CD4-positive, alpha-beta T cell (primary cell): ENCODE data around the gene CPB2. TPM values are rescaled to one million over a fixed set of nuclear protein-coding genes. Genes with fewer than 3 reads are reported as not detected.

Source experiments
- ATAC-seq: fragments of 200-7000 bp; cut with Tn5 transposase; one replicate; pipeline ENCODE4 v1.10.0; 2022; ENCODE audit warnings: mild to moderate bottlenecking; ENCODE audit not compliant: poor library complexity
- CTCF ChIA-PET: fragments of 350-600 bp; sonication (Branson Sonifier 250); formaldehyde crosslinking; loops from one replicate; lab custom pipeline; 2021; ENCODE audit warnings: antibody characterized with exemption, inconsistent platforms; lab: Charles Lee
- POLR2A ChIA-PET: fragments of 350-600 bp; sonication (Branson Sonifier 250); formaldehyde crosslinking; loops from one replicate; lab custom pipeline; 2021; ENCODE audit warnings: antibody characterized with exemption, inconsistent platforms; lab: Charles Lee
- DNase-seq, 14 experiments: peaks; one replicate each; pipeline ENCODE4 v3.0.0-alpha.2; 2013 to 2020; ENCODE audit warnings: mixed read lengths in 2 of 14
- H3K27ac ChIP-seq, 2 donors: one replicate each; pipeline versions ENCODE4 v1.5.1 to v1.7.0; 2013; ENCODE audit warnings: low read length in 2 of 2, low read depth in 1 of 2, mild to moderate bottlenecking in 1 of 2
- H3K27me3 ChIP-seq, 2 experiments: 1 replicate in 1 of 2; 2 replicates in 1 of 2; pipeline versions ENCODE4 v1.6.1 to v1.7.0; 2013; ENCODE audit warnings: low read length in 2 of 2, control low read depth in 1 of 2, mild to moderate bottlenecking in 1 of 2, moderate library complexity in 1 of 2; ENCODE audit not compliant: insufficient read depth in 2 of 2, control insufficient read depth in 1 of 2
- H3K36me3 ChIP-seq: one replicate; pipeline ENCODE4 v1.6.1; 2013; ENCODE audit warnings: low read length, control low read depth; ENCODE audit not compliant: insufficient read depth
- H3K4me1 ChIP-seq: one replicate; pipeline ENCODE4 v1.6.1; 2013; ENCODE audit warnings: low read length, control low read depth; ENCODE audit not compliant: insufficient read depth
- H3K4me3 ChIP-seq: one replicate; pipeline ENCODE4 v1.5.1; 2013; ENCODE audit warnings: mild to moderate bottlenecking, low read length, moderate library complexity
- H3K9me3 ChIP-seq, 2 experiments: 1 replicate in 1 of 2; 2 replicates in 1 of 2; pipeline versions ENCODE4 v1.6.1 to v1.7.0; 2013; ENCODE audit warnings: low read length in 2 of 2, mild to moderate bottlenecking in 2 of 2, control low read depth in 1 of 2, moderate library complexity in 1 of 2; ENCODE audit not compliant: control insufficient read depth in 1 of 2, insufficient read depth in 1 of 2
- H3K27ac Mint-ChIP-seq: one replicate; pipeline ENCODE4 v1.8.0; 2020; ENCODE audit warnings: mixed read lengths
- H3K27me3 Mint-ChIP-seq: one replicate; pipeline ENCODE4 v1.8.0; 2021; ENCODE audit warnings: mixed read lengths
- H3K36me3 Mint-ChIP-seq: one replicate; pipeline ENCODE4 v1.8.0; 2021; ENCODE audit warnings: low read depth, mixed read lengths
- H3K4me1 Mint-ChIP-seq: one replicate; pipeline ENCODE4 v1.8.0; 2021; ENCODE audit warnings: low read depth, mixed read lengths
- H3K4me3 Mint-ChIP-seq: one replicate; pipeline ENCODE4 v1.8.0; 2020; ENCODE audit warnings: mild to moderate bottlenecking, mixed read lengths
- H3K9me3 Mint-ChIP-seq: one replicate; pipeline ENCODE4 v1.8.0; 2020; ENCODE audit warnings: mixed read lengths
- CTCF ChIP-seq: fragments of 200-600 bp; IDR thresholded peaks from one replicate; pipeline ENCODE4 v1.8.0; 2022; ENCODE audit warnings: antibody characterized with exemption, mild to moderate bottlenecking
- intact Hi-C, 2 experiments: fragments of 100-400 bp; cut with DNase I in 1 of 2; cut with micrococcal nuclease in 1 of 2; formaldehyde crosslinking; loops; one replicate each; pipeline versions ENCODE4 v1.15.1 to v1.9.0; 2023 to 2025; cut with DNase I, micrococcal nuclease
- total RNA-seq, 174 experiments: library from RNA in 2 of 174; stranded (reverse) in 2 of 174; gene quantifications; one replicate each; pipeline ENCODE4 v1.2.3 and lab custom pipeline; 2021 to 2026

Gene CPB2
- total RNA-seq, 2 experiments from 2014 or later, result not detected

- H3K27me3 ChIP-seq, result no peaks in the 10 kb centered on the region
- Mint-ChIP-seq H3K27ac (no peak overlapping the region), H3K27me3 (no peaks in the 10 kb centered on the region), H3K4me1 (peaks cover 39% of the 10 kb centered on the region), H3K9me3 (peaks cover 3% of the 10 kb centered on the region), H3K4me3 (no peak overlapping the region), H3K36me3 (peaks cover 93% of the 10 kb centered on the region)
- no peak overlapping the region for H3K4me3 ChIP-seq
- intact Hi-C loops, result no loop called here
- DNase-seq, result no peak
- no peak for ATAC-seq
- CTCF ChIA-PET, result interaction anchor here (0.7 kb wide), 1 partner anchor 15 kb away, joined by 3 read pairs; no protein-coding TSS in a partner anchor
- no peak for TF ChIP-seq CTCF
- no peaks in the 10 kb centered on the region for H3K4me1 ChIP-seq
- no peak overlapping the region for H3K27ac ChIP-seq
- peaks cover 28% of the 10 kb centered on the region for H3K36me3 ChIP-seq
- POLR2A ChIA-PET, result no interaction called here
- peaks cover 3% of the 10 kb centered on the region in 2 experiments for H3K9me3 ChIP-seq
These were observed 72.5 kb downstream of the CPB2 start for GRCh38 chr13:46032341-46032740.

- no peaks in the 10 kb centered on the region for H3K27me3 Mint-ChIP-seq
- no peak for ATAC-seq
These were observed 73.1 kb downstream of the CPB2 start for GRCh38 chr13:46031581-46032263.

GRCh38 chr13:46025157-46025556, 79.7 kb downstream of the CPB2 start:
- DNase-seq, result no peak
- Histone ChIP-seq H3K9me3 (peaks cover 2 to 3% of the 10 kb centered on the region in 2 experiments), H3K27me3 (no peaks in the 10 kb centered on the region), H3K36me3 (peaks cover 11% of the 10 kb centered on the region), H3K27ac (no peak overlapping the region), H3K4me1 (no peaks in the 10 kb centered on the region), H3K4me3 (no peak overlapping the region)
- Mint-ChIP-seq H3K9me3 (peaks cover 3% of the 10 kb centered on the region), H3K27ac (no peak overlapping the region), H3K4me3 (no peak overlapping the region), H3K27me3 (no peaks in the 10 kb centered on the region), H3K36me3 (peaks cover 79% of the 10 kb centered on the region), H3K4me1 (peaks cover 27% of the 10 kb centered on the region)
- POLR2A ChIA-PET, result interaction anchor here (1.4 kb wide), 1 partner anchor 27 kb away, joined by 4 read pairs; the partner anchor contains the start of gene ZC3H13
- intact Hi-C loops, result no loop called here
- no peak for ATAC-seq
- CTCF ChIA-PET, result no interaction called here
- no peak for TF ChIP-seq CTCF

More at GRCh38 chr13:46031581-46032263, 73.1 kb downstream of the CPB2 start:
- Histone ChIP-seq H3K27me3 (no peaks in the 10 kb centered on the region), H3K4me3 (no peak overlapping the region), H3K9me3 (peaks cover 3% of the 10 kb centered on the region in 2 experiments), H3K27ac (no peak overlapping the region), H3K4me1 (no peaks in the 10 kb centered on the region), H3K36me3 (peaks cover 26% of the 10 kb centered on the region)
- intact Hi-C loops, result no loop called here
- Mint-ChIP-seq H3K9me3 (peaks cover 3% of the 10 kb centered on the region), H3K27ac (no peak overlapping the region), H3K4me3 (no peak overlapping the region), H3K4me1 (peaks cover 40% of the 10 kb centered on the region), H3K36me3 (peaks cover 93% of the 10 kb centered on the region)
- POLR2A ChIA-PET, result no interaction called here
- CTCF ChIA-PET, result no interaction called here
- peak in 1 of 14 experiments; percentile 2 for DNase-seq
- TF ChIP-seq CTCF, result no peak
